Renal pelvis (tissue), 4 donors: ENCODE measurements around the gene JMJD8. TPM values are rescaled to one million over a fixed set of nuclear protein-coding genes. Genes with fewer than 3 reads are reported as not detected.

ENCODE experiments used
- DNase-seq: peaks from one replicate; pipeline ENCODE4 v3.0.0-alpha.2; 2013
- polyA plus RNA-seq, 3 donors: library from polyadenylated mRNA; unstranded; fragments of 120-200 nt; gene quantifications; one replicate each; pipeline ENCODE4 v1.2.1, GENCODE V29; 2013; ENCODE audit not compliant: insufficient read length in 3 of 3

JMJD8 gene
- polyA plus RNA-seq, 3 donors: 75.1 to 80.9 (median 75.2) TPM

- DNase-seq: no peak
These were observed 27.6 kb upstream of the JMJD8 start for GRCh38 chr16:711548-712320.

DNA sequence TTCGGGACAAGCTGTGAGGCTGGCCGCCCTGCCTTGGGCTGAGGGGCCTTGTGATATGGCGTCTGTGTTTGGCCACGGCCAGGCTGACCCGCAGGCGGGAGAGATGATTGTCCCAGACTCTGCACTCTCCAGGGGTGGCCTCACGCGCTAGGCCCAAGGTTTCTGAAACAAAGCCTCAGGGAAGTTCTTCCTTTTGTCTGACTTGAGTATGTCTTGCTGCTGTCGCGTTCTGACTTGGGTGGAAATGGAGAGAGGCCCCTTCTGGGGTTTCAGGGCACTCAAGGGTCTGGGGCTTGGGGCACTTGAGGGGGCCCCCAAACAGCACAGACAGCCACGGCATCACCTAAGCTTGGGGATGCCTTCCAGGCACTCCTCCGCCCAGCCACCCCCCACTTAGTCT is 26.9 kb upstream of the JMJD8 start:
- no peak for DNase-seq

DNA sequence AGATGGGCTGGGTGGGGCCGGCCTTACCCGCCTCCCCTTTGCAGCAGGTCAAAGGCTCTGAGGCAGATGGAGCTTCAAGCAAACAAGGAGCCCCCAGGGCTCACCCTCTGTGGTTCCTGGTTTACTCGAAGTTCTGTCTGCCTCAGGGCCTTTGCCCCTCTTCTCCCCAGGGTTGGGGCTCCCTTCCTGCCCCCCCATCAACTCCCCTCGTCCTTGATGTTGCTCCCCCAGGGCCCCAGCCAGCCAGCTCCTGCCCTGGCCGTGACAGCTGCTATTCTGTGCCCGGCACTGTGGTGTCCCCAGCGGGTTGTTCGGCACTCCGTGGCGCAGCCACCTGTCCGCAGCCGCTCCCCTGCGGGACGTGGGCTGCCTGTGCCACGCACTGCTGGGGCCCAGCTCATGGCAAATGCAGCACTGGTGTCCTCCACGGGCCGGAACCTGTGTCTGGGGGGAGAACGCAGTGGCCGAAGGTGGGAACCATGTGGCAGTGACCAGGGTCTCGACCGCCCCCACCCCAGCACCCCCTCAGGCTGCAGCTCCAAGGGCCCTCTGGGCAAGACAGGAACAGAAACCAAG is 26.5 kb upstream of the JMJD8 start:
- DNase-seq: no peak

- DNase-seq: no peak
These were observed 25.7 kb upstream of the JMJD8 start for GRCh38 chr16:709566-710499.

DNA sequence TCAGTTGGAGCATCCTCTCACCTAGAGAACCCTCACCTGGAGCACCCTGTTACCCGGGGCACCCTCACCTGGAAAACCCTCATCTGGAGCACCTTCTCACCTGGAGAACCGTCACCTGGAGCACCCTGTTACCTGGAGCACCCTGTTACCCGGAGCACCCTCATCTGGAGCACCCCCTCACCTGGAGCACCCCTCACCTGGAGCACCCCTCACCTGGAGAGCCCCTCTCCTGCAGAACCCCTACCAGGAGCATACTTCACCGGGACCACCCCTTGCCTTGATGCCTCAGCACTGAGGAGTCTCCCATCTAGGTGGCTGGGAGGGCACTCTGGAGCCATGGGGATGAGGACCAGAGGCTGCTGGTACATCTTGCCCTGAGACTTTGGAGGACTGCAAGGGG is 24.8 kb upstream of the JMJD8 start:
- DNase-seq: no peak

DNA sequence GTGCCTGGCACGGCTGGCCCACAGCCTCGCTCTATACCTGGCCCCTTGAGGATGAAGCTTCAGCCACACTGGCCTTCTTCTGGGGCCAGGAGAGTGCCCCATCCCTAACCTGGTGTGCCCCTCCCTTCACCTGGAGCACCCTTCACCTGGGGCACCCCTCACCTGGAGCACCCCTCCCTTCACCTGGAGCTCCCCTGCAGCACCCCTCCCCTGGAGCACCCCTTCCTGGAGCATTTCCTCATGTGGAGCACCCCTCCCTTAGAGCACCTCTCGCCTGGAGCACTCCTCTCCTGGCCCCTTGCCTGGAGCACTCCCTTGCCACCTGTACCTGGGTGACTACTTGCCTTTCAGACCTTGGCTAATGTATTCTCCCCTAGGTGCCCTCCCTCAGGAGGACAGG is 23.9 kb upstream of the JMJD8 start:
- DNase-seq: no peak

DNA sequence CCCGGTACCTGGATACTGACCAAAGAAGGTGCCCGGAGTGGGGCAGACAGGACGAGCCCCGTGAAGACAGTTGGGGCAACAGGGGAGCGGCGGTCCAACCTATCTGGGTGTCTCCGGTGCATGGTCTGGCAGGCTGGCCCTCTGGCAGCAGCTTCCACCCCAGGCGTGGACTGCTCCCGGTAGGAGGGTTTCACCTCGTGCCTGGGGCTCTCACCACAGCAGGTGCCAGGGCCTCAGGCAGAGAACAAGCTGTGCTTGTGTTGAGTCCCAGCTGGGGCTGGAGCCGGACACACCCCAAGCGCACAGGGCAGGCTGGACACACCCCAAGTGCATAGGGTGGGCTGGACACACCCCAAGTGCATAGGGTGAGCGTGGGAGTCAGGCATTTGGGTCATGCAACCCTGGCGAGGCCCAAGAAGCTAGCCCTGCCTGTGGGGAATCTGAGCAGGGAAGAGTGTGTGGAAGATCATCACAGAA is 23.0 kb upstream of the JMJD8 start:
- DNase-seq: no peak

DNA sequence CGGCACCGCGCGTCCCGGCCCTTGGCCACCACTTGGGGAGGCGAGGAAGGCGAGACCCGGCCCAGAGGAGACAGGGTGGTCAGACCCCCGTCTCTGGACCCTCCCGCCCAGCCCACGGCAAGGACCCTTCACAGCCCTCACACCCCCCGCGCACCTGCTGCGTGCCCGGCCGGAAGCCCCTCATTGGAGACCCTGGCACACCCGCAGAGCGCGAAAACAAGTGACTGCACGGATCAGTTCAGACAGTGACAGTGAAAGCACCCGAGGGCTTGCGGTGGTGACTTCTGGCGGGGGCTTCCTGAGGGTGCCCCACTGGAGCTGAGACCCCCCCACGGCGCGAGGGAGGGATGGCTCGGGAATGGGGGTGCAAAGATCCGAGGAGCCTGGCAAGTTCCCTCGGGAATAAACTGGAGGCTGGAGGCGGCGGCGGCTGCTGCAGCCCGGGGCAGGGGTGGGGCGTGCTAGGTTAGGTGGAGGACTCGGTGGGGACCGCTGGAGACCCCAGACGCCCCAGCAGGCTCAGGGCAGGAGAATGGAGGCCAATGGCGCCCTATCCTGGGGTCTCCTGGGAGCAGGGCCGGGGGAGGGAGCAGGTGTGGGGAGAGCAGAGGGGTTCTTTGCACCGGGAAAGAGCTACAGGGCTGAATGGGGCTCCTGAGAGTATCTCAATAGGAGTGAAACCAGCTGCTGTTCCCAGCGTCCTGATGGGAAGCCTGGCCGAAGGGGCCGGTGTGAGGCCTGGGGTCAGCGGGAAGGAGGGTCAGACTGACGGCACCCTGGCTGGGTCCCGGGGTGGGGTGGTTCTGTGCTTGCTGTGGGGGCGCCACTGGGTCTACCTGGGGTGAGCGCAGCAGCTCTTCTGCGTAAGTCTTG is 22.3 kb upstream of the JMJD8 start:
- DNase-seq: no peak

DNA sequence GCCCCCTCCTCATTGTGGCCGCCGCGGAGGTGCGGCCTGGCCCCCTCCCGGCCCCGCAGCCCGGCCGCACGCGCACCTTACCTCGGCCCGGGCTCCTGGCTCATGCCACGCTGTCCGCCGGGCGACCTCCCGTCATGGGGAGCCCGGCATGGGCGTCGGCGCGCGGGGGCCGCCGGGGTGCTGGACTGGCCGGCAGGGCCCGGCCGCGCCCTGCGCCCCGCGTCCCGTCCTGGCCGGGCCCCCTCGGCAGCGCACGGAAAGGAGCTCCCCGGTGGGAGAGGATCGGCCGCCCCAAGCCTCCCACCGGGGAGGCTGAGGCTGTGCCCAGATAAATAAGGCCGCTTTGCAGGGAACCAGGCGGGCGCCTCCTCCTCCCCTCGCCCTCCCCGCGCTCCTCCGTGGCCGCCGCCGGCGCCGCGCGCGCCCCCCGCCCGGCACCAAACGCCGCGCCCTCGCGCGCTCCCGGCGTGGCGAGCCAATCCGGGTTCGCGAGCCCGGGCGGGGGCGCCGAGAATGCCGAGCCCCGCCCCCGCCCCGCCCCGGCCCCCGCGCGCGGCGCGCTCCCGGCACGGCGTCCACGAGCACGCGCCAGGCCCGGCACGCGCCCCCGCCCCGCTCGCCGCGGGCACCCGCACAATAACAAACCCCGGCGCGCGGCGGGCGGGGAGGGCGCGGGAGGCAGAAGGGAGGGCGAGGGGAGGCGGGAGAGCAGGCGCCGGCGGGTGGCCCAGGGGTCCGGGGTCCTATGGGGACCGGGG is 21.5 kb upstream of the JMJD8 start, which contains the start of gene FBXL16:
Gene FBXL16, minus strand, starts transcription at position 371 of the 758 bp plus-strand sequence. CDS start 8,396 bp downstream, outside the sequence.
- DNase-seq: no peak

DNA sequence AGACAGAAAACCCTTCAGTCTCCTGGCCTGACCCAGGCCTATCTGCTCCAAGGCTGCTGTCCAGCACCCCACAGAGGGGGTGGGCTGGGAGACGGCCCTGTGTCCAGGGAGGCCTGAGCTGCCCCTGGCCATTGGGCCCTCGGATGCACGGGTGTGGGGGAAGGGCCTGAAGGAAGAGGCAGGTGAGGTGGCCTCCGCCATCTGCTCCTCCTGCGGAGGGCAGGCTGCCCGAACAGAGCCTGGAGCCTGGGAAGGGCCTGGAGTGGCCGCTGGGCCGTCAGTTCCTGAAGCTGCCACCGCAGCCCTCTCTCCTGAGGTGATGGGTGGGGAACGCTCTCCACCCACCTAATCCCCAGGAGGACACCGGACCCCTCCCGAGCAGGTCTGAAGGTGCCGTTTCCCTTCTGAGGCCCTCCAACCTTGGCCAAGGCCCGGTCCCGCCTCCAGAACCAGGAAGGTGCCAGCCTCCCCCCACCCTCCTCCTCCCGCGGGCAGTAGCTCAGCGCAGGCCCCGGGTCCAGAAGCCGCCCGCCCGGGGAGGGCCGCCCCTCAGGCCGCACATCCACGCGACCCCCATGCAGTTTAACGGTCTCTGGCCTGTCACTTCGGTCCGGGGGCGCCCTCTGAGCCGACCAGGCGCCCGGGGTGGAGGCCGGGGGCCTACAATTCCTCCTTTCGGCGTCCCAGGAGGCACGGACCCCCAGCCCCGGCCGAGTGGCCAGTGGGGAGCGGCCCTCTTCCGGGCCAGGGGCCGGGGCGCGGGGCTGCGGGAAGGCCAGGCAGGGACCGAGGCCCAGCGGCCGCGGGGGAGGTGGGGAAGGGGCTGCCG is 20.6 kb upstream of the JMJD8 start:
- DNase-seq: no peak

- no peak for DNase-seq
These were observed 19.9 kb upstream of the JMJD8 start for GRCh38 chr16:704047-704446.

DNA sequence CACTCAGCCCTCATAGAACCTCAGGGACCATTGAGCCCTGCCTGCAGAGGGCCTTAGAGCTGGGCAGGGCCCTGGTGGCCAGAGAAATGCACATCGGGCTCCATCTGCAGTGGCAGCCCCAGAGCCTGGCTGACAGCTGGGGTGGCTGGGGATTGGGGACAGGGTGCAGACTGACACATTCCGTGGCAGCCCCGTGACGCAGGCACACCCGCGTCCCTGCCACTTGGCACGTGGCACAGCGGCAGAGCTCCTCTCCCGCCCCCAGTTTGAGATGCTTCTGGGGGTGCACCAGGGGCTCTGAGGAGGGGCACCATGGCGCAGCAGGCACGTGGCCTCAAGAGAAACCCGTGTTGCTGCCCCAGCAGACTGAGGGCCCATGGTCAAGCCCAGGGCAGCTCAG is 19.3 kb upstream of the JMJD8 start:
- DNase-seq: no peak

DNA sequence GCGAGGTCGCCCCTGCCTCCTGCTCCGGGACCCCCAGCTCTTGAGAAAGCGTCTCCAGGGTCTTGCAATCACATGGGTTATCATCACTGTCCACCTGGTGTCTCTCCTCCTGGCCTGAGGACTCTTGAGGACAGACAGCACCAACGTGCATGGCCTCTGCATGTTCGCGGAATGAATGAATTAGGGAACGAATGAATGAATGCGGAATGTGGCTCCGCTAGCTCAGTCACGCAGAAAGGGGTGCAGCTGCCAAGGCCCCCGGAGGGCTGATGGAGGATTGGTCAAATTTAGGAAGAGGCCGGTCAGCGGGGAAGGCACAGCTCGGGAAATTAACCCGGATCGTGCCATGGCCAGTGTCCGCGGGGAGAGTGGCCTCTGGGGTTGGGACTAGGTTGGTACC is 18.2 kb upstream of the JMJD8 start:
- DNase-seq: no peak

GRCh38 chr16:700684-701584 is 16.8 kb upstream of the JMJD8 start:
- DNase-seq: no peak

DNA sequence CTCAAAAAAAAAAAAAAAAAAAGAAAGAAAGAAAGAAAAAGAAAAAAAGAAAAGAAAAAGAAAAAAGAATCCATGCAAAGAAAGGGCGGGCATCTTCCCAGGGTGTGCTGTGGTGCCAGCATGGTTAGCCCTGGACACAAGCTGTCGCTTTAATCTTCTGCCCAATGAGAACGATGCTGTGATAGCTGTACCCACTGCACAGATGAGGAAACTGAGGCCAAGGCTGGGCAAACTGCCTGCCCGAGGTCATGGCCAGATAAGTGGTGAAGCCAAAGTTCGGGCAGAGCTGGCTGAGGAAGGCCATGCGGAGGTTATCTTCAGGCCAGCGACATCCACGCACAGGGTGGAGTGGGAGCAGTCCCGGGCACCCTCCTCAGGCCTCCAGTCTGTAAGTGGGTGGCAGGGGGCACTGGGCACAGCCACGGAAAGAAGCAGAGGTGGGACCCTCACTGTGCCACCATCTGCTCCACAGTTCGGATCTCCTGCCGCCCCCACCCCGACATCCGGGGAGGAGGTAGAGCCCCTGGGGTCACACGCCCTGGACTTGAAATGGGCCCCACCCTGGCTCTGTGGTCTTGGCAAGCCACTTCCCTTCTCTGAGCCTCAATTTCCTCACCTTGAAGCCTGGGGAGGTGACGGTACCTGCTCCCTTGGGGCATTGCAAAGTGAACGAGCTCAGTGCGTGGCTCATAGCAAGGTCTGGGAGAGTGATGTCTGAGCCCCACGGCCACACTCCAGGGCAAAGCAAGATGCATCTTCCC is 15.0 kb upstream of the JMJD8 start:
- no peak for DNase-seq

GRCh38 chr16:695355-696089 is 11.4 kb upstream of the JMJD8 start:
- DNase-seq: no peak

DNA sequence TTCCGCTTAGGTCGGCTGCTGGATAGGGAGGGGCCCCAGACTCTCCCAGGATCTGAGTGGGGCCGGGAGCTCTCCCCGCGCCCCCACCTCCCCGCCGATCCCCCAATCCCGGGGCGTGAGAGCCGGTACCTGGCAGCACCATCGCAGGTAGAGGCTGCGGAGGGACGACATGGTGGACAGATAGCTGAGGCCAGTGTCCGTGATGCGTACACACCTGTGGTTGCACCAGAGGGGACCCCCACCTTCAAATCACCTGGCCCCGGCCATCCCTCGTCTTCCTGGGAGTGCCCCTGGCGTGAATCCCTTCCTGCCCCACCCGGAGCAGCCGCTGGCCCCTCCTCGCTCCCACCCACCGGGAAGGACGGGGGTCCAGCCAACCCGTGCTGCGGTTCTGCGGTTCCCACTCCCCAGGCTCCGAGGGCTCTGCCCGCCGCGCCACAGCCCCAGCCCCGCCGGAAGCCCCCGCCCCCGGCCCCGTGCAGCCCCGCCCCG is 10.8 kb upstream of the JMJD8 start:
- DNase-seq: no peak
